ENCODE results near the gene AFF1.

Gene AFF1

GRCh38 chr4:87086143-87086805, 151.5 kb downstream of the AFF1 start:
- TF ChIP-seq, protein P1, sequence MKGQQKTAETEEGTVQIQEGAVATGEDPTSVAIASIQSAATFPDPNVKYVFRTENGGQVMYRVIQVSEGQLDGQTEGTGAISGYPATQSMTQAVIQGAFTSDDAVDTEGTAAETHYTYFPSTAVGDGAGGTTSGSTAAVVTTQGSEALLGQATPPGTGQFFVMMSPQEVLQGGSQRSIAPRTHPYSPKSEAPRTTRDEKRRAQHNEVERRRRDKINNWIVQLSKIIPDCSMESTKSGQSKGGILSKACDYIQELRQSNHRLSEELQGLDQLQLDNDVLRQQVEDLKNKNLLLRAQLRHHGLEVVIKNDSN (IDR thresholded peaks at IDR 0.05) = no peak

GRCh38 chr4:87087015-87087414, 152.2 kb downstream of the AFF1 start:
- no peak for TF ChIP-seq TEAD4 (IDR thresholded peaks at IDR 0.05)
- no peak for TF ChIP-seq CEBPB (IDR thresholded peaks at IDR 0.05)
- TF ChIP-seq, protein P1 (IDR thresholded peaks at IDR 0.05) = no peak
- no peak for TF ChIP-seq TCF12 (IDR thresholded peaks at IDR 0.05; ENCODE audit: low read depth)
- TF ChIP-seq, protein P2, sequence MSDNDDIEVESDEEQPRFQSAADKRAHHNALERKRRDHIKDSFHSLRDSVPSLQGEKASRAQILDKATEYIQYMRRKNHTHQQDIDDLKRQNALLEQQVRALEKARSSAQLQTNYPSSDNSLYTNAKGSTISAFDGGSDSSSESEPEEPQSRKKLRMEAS (IDR thresholded peaks at IDR 0.05) = no peak
- TF ChIP-seq FOXM1 (IDR thresholded peaks at IDR 0.05; ENCODE audit: borderline replicate concordance, low read depth) = no peak
- TF ChIP-seq YY1 (IDR thresholded peaks at IDR 0.05; ENCODE audit: low read depth) = no peak
- TF ChIP-seq NFIC (IDR thresholded peaks at IDR 0.05) = no peak
- no peak for TF ChIP-seq RAD21 (IDR thresholded peaks at IDR 0.05; ENCODE audit: low read depth)
- no peak for TF ChIP-seq CREB1 (IDR thresholded peaks at IDR 0.05; ENCODE audit: low read depth)

DNA sequence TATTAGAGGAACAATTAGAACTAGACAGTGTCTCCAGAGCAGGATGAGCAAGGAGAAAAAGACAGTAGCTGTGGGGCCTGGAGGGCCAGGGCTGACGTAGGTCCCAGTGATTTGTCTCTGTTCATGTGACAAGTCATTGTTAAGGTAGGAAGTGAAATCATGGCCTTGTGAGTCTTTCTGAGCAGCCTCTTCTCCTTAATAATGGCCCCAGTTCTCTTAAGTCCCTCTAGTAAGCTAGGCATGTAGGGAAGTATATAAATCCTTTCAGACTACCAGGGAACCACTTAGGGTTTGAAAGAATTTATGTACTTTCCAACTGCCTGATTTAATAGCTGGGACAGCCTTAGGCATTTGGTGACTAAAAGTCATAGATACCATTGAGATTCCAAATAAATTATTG, 152.6 kb downstream of the AFF1 start:
- TF ChIP-seq FOXM1 (IDR thresholded peaks at IDR 0.05; ENCODE audit: borderline replicate concordance, low read depth) (no peak), ZBTB7A (IDR thresholded peaks at IDR 0.05; ENCODE audit: low read depth) (no peak), EP300 (IDR thresholded peaks at IDR 0.05; ENCODE audit: borderline replicate concordance) (no peak), RAD21 (IDR thresholded peaks at IDR 0.05; ENCODE audit: low read depth) (no peak), EGR1 (IDR thresholded peaks at IDR 0.05) (no peak)
- TF ChIP-seq, protein P1 (IDR thresholded peaks at IDR 0.05) = 0 out of 2 replicates have a peak, but pooled peaks have one; percentile 15
- TF ChIP-seq, protein P2 (IDR thresholded peaks at IDR 0.05) = no peak
- TF ChIP-seq, protein P3, sequence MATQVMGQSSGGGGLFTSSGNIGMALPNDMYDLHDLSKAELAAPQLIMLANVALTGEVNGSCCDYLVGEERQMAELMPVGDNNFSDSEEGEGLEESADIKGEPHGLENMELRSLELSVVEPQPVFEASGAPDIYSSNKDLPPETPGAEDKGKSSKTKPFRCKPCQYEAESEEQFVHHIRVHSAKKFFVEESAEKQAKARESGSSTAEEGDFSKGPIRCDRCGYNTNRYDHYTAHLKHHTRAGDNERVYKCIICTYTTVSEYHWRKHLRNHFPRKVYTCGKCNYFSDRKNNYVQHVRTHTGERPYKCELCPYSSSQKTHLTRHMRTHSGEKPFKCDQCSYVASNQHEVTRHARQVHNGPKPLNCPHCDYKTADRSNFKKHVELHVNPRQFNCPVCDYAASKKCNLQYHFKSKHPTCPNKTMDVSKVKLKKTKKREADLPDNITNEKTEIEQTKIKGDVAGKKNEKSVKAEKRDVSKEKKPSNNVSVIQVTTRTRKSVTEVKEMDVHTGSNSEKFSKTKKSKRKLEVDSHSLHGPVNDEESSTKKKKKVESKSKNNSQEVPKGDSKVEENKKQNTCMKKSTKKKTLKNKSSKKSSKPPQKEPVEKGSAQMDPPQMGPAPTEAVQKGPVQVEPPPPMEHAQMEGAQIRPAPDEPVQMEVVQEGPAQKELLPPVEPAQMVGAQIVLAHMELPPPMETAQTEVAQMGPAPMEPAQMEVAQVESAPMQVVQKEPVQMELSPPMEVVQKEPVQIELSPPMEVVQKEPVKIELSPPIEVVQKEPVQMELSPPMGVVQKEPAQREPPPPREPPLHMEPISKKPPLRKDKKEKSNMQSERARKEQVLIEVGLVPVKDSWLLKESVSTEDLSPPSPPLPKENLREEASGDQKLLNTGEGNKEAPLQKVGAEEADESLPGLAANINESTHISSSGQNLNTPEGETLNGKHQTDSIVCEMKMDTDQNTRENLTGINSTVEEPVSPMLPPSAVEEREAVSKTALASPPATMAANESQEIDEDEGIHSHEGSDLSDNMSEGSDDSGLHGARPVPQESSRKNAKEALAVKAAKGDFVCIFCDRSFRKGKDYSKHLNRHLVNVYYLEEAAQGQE (IDR thresholded peaks at IDR 0.05; ENCODE audit: low read depth) = no peak

GRCh38 chr4:87088186-87088585, 153.4 kb downstream of the AFF1 start:
- TF ChIP-seq, protein P2 (IDR thresholded peaks at IDR 0.05) = no peak
- TF ChIP-seq FOXM1 (IDR thresholded peaks at IDR 0.05; ENCODE audit: borderline replicate concordance, low read depth) = no peak
- TF ChIP-seq TCF12 (IDR thresholded peaks at IDR 0.05; ENCODE audit: low read depth) = no peak
- no peak for TF ChIP-seq CREB1 (IDR thresholded peaks at IDR 0.05; ENCODE audit: low read depth)
- no peak for TF ChIP-seq RAD21 (IDR thresholded peaks at IDR 0.05; ENCODE audit: low read depth)
- no peak for TF ChIP-seq EGR1 (IDR thresholded peaks at IDR 0.05)

DNA sequence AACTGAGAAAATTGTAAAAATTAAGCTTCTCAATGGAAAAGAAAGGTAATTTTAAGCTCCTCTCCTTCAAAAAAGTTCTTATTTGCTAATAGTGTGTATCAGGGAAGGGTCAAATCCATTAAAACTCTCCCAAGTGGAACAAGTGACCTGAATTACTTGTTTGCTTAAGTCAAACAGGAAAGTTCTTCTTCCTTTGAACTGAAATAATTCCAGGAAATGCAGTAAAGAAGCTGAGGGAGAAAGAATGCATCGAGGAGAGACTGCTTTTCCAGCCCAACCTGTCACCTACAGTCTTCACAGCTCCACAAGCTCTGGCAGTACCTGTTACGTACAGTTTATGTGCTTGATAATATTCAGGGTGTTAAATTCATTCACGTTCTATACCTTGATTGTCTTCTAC, 154.6 kb downstream of the AFF1 start:
- peak; percentile 16 for TF ChIP-seq RAD21 (IDR thresholded peaks at IDR 0.05; ENCODE audit: low read depth)
- peak; percentile 92 for TF ChIP-seq EP300 (IDR thresholded peaks at IDR 0.05; ENCODE audit: borderline replicate concordance)
- TF ChIP-seq, protein P1 (IDR thresholded peaks at IDR 0.05) = no peak
- TF ChIP-seq TCF12 (IDR thresholded peaks at IDR 0.05; ENCODE audit: low read depth) = peak; percentile 88
- no peak for TF ChIP-seq YY1 (IDR thresholded peaks at IDR 0.05; ENCODE audit: low read depth)
- TF ChIP-seq, protein P2 (IDR thresholded peaks at IDR 0.05) = no peak; the same call in 1 of the 2 replicates
- TF ChIP-seq TEAD4 (IDR thresholded peaks at IDR 0.05) = peak; percentile 82
- TF ChIP-seq NFIC (IDR thresholded peaks at IDR 0.05) = peak; percentile 73
- no peak for TF ChIP-seq CREB1 (IDR thresholded peaks at IDR 0.05; ENCODE audit: low read depth)
- no peak for TF ChIP-seq TAF1 (IDR thresholded peaks at IDR 0.05; ENCODE audit: low read depth)
- TF ChIP-seq CEBPB (IDR thresholded peaks at IDR 0.05) = peak; percentile 53; the same call in 1 of the 2 replicates
- no peak for TF ChIP-seq ZBTB7A (IDR thresholded peaks at IDR 0.05; ENCODE audit: low read depth)
- no peak for TF ChIP-seq EGR1 (IDR thresholded peaks at IDR 0.05)
- TF ChIP-seq, protein P3 (IDR thresholded peaks at IDR 0.05; ENCODE audit: low read depth) = no peak
- peak; percentile 89 for TF ChIP-seq FOXM1 (IDR thresholded peaks at IDR 0.05; ENCODE audit: borderline replicate concordance, low read depth)
